ENCODE results near the gene CACNA1C.

Gene CACNA1C

DNA sequence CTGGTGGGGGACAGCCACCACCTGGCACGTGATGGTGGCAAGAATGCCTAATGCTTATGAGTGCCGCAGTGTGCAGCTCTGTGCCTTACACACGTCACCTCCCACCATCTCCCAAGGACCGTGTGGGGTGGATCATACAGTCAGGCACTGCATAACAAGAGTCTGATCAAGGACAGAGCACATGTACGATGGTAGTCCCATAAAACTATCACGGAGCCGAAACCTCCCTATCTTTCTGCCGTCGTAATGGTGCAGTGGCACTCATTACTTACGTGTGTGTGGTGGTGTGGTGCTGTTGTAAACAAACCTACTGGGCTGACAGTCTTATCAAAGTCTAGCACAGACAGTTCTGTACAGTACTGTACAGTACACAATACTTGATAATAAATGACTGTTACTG, 89.3 kb downstream of the CACNA1C start:
- no peak for DNase-seq

DNA sequence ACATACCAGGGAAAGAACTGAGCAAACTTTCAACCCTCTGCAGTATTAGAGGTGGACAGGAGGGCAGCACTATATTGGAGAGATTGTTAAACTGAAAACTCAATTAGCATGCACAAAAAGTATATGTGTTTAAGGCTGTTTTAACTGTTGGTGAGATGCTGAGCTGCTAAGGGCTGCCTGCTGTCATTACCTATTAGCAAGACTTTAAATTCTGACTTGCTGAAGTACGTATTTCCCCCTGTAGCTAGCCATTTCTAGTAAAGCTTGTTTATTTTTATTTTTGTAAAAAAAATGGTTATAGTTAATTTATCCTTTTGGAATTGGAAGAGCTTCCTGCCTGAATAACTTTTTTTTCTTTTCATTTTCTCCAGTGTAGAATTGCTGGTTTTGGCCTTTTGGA, 92.2 kb downstream of the CACNA1C start:
- DNase-seq = no peak

DNA sequence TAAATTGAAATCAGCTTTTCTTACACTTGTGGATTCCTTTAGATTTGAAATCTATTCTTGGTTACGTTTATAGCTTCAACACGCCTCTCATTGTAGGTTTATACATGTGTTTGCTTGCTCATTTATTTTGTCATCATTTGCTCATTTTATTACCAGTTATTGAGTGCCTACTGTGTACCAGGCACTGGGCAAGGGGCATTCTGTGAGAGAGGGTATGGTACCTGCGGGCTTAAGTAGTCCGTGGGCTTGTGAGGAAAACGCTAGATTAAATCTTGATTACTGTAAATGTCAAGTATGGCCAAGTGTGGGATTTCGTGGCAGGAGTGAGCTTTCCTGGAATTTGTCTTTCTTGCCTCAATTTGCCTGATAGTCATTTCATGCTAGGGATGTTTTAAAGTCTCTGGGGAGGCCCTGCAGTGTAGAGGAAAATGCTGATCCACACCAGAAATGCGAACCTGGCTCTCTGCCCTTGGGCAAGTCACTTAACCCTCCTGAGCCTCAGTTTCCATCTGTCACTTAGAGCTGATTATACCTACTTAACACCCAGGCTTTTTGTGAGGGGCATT, 92.7 kb downstream of the CACNA1C start:
- no peak for DNase-seq

DNA sequence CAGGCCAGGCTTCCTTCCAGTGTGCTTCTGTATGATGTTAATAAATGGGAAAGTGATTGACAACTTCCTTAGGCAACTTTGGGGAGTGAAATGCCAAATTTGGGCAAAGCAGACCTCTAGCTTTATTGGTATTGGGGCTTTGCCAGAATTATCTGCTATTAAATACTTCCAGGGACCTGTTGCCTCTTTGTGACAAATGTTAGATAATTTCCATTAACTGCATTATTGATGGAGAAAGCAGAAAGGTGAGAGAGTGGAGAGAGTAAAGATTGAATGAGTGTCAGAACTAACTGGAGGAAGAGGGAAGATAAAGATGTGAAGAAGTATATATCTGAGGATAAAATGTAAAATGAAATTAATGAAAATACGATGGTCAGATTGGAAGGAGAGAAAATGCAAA, 94.5 kb downstream of the CACNA1C start:
- no peak for DNase-seq

DNA sequence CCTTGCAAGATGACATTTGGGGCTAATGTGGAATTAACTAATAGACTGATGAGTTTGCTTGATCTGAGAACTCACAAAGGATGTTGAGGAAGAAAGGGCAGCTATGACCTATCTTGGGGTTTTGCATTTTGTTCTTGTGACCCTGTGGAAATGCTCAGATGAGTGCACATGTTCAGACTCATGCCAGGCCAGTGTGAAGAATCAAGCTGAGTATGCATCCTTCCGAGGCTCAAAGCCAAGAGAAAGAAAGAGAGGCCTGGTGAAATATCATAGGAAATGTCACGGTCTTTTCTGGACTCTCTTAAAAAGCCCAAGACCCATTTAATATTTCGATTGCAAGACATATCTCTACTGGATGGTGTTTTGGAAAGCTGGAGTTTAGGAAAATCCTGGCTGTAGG, 96.3 kb downstream of the CACNA1C start:
- DNase-seq = no peak

DNA sequence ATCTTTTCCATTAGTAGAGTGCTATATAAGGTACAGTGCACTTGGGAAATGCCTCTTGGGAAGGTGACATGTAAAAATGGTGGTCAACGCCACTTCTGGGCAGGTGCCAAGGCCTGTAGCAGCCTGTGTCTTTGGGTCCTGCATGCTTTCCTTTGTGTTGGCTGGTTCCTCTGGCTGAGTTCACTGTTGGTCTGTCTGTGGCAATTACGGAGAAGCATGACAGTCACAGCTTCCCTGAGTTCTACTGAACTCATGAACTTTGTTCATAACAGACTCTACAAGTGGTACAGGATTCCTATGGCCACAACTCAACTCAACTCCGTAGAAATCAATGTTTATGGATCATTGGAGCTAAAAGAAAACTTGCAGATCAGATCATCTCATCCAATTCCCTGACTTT, 98.0 kb downstream of the CACNA1C start:
- no peak for DNase-seq

DNA sequence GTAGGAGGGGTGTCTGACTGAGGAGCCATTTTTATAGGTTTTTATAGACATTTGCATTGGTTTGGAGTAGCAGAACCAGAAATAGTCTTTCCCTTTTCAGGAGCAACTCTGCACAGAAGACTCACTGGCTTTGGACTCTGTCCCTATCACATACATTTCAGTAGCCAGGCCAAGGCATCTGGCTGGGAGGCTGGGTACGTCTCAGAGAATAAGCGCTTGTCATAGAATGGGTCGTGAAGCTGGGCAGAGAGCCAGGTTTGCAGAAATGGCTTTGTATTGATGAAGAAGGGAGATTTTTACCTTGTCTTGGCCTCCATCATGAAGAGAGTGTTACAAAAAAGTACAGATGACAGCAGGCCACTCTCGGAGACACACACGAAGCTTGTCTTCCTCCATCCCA, 98.6 kb downstream of the CACNA1C start:
- DNase-seq = no peak

DNA sequence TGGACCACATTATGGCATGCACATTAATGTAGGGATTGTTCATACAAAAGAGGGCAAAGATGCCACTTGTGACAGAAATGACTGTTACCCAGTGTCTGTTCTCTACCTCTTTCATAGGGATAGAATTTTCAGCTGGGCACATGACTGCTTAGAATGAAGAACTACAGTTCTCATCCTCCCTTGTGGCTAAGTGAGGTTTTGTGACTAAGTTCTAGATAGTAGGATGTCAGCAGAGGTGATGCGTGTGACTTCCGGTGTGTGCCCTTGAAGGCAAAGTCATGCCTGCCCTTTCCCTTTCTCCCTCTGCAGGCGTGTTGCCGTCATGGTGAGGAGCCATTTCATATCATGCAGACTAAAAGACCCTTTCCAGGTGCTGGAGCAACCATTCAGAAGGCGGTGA, 99.3 kb downstream of the CACNA1C start:
- DNase-seq = no peak

DNA sequence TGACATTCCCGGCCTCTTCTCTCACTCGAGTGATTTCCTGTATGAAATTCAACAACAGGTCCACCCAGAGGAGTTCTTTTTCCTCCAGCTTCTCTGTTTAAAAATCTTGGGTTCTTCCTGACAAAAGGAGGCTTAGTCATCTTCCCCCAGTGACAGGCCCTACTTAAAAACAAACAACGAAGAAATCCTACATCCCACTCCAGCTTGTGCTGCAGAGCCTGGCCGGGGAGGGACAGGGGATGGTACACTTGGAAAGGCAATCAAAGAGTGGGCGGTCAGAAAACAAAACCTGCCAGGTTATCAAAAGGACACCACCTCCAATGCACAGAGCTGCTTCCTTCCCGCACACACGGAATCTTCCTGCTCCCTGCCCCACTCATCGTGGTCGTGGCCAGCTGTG, 101.3 kb downstream of the CACNA1C start:
- DNase-seq = no peak

DNA sequence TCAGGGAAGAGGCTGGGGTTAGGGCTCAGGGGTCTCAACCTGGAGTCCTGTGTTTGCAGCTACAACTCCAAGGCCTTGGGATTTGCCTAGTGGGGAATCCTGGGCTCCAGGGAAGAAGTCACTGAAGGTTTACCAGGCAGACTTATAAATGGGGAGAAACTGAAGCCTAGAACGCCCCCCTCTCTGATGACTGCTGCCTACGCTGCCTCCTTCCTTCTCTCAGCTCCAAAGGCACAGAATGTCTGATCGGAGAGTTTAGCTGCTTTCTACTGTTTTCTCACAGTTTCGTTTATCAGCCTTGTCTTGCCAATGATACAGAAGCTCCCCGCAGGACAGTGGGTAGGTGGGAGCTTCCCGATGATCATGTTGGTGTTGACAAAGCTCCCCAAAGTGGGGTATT, 101.7 kb downstream of the CACNA1C start:
- no peak for DNase-seq

DNA sequence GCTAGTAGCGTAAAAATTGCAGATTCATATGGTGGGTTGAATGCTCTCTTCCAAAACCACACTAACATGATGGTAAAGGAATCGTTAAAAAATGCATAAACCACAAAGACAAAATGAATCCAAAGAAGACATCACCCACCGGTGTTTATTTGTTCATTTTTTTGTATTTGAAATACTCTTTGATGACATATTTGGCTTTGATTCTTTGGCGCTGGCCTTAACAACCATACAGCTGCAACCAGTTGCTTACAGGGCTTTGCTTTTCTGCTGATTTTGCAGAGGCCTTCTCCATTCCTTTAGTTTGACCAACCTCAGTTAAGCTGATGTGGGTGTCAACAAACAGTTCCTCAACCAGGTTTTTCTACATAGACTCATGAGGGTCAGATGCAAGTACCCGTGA, 103.5 kb downstream of the CACNA1C start:
- DNase-seq = no peak

DNA sequence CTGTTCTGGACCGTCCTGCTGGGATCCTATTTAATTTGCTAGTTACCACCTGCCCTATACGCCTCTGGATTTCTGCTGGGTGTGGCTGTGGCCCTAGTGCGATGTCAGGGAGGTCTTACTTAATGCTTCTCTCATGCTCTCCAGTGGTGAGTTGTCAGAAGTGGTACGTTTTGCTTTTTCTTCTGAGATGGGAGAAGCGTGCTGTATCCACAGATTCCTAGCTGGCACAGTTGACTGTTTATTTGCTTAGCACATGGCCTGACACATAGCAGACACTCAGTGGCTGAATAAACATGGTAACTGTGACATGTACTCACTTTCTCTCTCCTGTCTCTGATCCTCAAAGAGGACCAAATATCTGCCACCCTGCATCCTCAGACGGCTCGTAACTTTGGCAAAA, 107.3 kb downstream of the CACNA1C start:
- no peak for DNase-seq

DNA sequence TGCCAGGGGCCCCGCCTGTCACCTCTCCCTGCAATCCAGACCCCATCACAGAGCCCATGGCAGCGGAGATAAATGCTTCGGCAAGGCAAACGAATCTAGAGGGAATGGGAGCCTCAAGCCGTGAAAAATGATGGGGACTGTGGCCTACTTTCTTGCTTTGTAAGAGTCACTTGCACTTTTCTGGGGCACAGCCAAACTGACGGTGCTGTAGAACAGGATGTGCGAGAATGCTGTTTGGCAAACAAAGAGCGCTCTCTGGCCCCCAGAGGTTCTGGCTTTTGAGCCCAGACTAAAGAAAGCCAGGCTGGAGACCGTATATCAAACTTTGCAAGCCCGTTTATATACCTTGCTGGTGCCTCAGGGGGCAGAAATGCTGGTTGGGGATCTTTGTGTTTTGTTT, 108.7 kb downstream of the CACNA1C start:
- DNase-seq = no peak

DNA sequence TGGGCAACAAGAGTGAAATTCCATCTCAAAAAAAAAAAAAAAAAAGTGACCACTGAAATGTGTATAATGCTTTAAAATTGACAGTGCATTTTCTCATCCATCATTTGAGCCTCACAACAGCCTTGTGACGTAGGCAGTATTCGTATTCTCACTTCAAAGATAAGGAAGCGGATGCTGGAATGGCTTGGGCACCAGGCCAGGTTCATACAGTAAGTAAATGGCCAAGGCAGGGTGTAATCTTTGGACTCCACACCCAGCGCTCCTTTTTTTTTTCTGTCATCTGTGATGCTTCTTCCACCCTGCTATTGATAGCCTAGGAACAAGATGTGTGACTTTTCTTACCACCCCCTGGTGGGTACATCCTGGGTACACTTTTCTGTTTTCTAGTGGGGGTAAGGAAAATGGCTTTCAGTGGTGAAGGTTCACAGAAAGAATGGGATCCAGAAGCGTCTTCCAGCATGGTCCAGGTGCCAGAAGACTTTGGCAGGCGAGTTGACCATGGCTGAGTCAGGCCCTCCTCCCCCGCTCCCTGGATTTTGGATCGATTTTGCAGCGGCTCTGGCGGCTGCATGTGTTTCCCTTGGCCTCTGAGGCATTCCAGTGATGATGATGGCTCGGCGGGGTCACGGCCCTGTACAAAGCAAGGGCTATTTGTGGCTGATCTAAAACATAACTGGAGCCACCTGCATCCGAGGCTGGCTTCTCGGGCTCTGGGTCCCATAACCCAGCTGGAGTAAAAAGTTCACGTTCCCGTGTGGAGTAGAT, 110.6 kb downstream of the CACNA1C start:
- DNase-seq = no peak

DNA sequence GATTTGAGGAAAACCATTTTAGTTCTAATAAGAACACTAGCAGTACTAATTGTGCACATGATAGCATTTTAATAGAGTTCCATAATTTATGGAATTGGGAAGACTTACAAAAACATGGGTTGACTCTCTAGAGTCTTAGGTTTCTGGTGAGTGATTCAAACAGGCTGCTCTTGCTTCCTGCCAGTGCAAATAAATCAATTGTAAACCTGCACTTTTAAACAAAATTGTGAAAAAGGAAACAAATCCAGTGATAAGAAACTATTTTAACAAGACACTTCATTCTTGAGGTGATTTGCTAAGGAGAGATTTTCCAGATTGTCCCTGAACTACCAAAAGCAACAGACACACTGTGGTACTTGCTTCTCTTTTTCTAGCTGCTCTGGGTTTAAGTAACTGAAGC, 112.2 kb downstream of the CACNA1C start:
- DNase-seq = no peak

DNA sequence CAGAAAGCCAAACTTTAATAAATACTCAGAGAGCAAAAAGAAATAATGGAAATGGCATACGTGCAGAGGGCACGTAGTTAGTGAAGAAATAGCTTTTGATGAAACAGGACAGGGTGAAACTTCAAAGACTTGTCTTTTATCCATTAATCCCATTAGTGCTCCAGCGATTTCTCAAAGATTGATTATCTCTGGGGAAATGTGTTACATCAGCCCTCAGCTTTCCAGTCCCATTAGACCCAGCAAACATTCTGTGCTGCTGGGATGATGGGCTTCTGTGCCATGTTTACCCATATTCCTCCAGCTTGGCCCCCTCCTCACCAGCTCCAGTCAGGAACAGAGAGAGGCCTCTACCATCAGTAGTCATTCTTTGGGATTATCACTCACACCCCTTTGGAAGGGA, 113.1 kb downstream of the CACNA1C start:
- no peak for DNase-seq

DNA sequence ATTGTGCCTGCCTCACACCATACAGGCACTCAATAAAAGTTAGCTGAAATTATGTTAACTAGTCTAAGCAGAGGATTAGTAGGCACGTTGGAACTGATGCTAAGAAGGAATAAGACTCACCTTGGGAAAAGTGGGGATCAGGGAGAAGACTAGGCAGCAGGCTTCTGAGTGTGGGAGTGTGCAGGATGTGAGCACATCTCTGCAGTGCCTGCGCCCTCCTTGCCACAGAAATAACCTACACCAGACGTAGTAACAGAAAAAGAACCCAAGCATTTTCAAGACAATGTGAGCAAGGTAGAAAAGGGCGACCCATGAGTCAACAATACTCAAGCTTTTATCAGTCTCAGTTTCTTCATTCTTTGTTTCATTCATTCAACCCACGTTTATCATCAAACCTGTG, 113.9 kb downstream of the CACNA1C start:
- no peak for DNase-seq

DNA sequence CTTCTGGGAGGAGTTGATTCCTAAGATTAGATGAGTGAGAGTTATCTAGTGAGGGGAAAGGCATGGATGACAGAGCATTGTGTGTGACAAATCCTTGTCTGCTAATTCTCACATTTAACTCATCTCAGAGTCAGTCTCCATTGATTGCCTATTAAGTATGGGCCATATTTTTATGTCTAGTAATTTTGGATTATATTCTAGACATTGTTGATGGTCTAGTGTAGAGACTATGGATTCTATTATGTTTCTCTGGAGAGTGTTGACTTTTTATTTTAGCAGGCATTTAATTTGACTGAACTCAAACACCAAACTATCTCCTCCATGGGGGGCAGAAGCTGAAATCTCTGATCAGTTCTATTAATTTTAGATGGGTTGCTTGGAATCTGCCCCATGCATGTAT, 114.4 kb downstream of the CACNA1C start:
- DNase-seq = no peak

DNA sequence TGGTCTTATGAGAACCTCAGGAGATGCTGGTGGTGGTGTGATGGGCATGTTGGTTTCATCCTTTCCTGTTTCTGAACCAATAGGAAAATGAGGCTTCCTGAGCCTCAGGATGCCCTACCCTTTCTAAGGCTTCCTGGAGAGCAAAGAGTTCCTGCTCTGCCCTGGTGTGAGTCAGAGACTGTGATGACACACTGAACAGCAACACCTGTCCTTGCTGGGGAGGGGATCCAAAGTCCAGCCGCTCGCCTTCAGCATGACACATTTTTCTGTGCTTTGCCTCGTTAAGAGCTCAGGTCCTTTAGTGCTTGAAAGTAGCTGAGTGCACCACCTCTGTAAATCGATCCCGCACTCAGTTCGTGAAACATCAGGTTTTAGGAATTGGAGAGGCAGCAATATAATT, 116.0 kb downstream of the CACNA1C start:
- no peak for DNase-seq

DNA sequence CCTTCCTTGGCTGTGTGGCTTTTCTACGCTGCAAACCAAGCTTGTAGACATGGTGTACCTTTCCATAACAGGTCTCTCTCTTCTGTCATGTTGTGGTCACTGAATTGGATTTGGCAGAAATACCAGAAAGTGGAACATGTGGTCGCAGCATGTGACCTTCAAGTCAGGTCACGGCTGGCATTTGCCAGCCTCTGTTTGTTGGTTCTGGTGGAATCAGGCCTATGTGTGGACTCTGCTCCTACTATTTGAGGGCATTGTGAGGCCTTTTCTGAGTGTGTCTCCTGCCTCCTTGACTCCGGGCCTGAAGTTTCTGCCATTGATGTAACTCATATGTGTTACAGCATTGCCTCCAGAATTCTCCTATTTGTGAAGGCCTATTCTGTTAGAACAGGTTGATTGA, 116.7 kb downstream of the CACNA1C start:
- DNase-seq = no peak

DNA sequence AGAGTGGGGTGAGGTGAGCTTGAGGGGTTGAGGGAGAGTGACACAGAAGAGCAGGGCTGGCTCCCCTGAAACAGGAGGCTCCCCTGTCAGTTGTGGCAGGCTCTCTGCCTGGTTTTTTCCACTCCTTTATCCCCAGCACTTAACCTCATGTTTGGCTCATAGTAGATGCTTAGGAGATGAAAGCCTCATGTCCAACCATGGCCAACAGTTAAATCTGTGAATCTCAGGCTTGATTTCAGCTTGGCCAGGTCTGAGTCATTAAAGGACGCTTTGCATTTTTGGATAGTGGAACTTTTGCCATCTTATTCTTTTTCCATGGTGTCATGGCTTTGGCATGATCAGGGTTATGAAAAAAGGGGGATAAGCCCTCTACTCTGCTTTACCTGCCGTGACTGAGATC, 117.2 kb downstream of the CACNA1C start:
- no peak for DNase-seq

DNA sequence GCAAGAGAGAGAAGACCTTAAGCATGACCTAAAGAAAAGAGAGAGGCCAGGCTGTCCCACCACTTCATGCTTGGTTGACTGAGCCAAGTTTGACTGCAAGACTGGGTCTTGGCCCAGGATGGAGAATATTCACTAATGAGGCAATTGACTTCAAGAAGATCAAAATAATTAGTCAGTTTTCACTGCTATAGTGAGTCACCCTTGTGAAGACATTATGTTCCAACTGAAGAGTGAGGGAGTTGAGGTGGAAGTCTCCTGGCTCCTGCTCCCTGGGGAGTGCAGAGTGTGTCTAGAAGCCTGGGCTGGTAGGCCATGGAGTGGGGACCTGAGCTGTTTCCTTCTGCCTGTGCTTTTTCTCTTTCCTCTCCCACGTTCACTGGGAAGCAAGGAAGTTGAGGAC, 117.6 kb downstream of the CACNA1C start:
- DNase-seq = no peak

DNA sequence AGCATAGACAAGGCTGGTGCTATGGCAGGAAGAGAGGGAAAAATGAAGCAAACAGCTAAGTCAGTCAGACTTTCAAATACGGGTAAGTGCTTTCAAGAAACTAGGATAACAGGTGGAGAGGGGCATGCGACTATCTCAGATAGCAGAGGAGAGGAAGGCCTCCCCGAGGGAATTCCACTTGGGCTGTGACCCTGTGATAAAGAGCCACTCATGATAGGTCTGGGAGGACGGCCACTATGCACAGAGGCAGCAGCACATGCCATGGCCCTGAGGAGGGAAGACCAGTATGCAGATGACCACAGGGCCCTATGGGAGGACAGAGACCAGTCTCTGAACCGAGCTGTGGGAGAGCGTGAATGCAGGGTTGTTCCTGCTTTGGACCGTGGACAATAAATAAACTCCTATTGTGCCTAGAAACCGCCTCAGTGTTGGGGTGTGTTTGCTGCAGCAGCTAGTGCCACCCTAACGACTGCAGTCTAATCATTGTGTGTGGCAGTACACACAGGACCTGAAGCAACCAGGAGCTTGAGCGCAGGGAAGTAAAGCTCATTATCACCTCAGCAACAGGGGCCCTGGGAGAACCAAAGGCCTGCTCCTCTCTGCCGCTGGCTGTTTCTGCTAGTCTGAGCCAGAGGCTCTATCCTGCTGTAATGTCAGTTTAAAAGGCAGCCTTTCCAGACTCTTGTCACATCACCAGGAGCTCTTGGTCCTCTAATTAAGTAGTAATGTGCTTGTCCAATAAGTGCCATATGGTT, 119.1 kb downstream of the CACNA1C start:
- DNase-seq = no peak

DNA sequence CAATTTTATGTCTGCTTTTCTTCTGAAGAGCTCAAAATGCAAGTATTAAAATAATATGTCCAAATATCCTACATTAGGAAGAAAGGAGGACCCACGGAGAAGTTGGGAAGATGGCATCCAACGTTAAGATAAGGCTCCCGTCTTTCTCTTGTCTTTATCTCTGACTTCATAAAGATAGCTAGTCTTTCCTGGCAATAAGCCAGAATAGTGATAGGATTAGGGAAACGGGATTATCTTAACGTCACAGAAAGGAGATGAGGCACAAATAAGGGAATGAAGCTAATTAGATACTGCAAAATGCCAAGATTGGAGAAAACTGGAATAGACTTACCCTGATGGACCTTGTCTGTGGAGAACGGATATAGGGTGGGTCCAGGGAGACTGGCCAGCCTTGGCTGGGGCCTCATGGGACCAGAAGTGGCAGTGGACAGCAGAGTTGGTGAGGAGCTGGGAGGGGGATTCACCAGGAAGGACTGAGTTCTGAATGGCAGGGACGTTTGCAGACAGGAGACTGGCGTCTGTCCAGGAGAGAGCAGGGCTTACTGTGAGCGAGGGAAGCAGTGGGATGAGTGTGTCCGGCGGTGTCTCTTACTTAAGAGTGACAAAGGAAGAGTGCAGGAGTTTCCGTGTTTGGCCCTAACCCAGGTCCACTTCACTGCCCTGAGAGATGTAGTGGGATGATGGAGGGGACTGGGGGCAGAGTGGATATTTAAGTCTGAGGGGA, 119.9 kb downstream of the CACNA1C start:
- DNase-seq = no peak
